Left kidney (tissue), 2 donors: ENCODE measurements around the gene CDH18. TPM values are rescaled to one million over a fixed set of nuclear protein-coding genes. Genes with fewer than 3 reads are reported as not detected.

Source experiments
- DNase-seq: peaks from one replicate; pipeline ENCODE4 v3.0.0-alpha.2; 2013
- polyA plus RNA-seq: library from polyadenylated mRNA; unstranded; fragments of 120-200 nt; gene quantifications from one replicate; pipeline ENCODE4 v1.2.1, GENCODE V29; 2013; ENCODE audit not compliant: insufficient read length

CDH18 gene
- polyA plus RNA-seq, 1 donor = 2.0 TPM

DNA sequence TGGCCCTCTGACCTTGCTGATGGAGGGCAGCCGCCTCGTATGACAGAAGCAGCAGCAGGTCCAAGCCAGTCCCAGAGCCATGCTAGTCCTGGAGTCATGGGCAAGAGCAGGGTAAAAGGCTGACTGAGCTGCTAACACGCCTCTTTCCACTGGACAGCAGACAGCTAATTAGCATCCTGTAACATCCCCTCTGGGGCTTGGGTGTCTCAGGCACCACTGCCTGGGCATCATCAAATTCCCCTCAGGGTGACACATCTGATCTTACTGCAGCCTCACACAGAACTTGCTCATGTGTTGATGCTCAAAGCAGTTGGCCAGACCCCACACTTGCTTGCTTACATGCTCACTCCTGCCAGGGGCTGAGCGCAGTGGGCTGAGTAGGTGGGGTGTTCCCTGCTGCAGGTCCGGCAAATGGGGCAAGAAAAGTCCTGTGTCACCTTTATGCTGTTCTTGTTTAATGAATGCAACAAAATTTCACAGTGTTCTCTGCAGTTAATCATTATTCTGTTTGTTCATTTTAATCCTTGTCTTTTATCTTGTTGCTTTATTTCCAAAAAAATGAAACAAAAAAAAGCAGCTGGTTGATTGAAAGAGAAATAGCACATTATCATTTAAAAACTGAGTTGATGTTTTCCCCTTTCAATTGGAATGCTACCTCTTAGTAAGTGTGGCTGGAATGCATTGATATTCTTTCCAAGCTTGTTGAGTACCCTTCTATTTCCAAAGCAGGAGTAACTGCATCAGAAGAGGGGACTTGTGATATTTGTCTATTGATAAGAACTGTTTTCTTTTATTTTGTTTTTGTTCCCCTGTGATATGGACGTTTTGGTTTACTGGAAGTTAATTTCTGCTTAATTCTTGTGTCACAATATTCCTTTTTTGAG lies 254.1 kb downstream of the CDH18 start:
- DNase-seq = no peak

- DNase-seq = no peak
Observed at GRCh38 chr5:19728571-19728970, 259.4 kb downstream of the CDH18 start.

DNA sequence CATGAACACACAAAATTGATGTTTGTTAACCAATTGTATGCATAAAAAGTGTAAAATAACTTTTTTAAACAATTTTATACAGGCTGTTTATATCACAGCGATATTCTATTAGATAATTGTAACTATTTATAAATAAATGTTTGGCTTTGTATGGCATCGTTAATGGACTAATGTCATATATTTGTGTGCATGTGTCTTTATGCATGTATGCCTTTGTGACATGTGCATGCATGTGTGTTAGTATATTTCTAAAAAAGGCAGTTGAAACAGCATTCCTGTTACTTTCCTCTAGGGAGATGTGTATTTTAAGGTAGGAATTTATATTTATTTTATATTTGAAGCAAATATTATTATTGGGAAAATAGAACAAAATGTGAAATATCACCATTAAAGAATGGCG lies 268.9 kb downstream of the CDH18 start:
- DNase-seq = no peak

- no peak for DNase-seq
Observed at GRCh38 chr5:19713740-19714139, 274.3 kb downstream of the CDH18 start.

DNA sequence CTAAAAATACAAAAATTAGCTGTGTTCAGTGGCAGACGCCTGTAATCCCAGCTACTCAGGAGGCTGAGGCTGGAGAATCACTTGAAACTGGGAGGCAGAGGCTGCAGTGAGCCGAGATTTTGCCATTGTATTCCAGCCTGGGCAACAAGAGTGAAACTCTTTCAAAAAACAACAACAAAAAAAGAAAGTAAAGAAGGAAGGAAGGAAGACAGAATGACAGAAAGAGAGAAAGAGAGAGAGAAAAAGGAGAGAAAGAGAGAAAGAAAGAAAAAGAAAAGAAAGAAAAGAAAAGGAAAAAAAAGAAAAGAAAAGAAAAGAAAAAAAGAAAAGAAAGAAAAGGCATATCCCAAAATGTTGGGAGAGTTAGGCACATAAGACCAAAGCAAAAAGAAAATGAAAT lies 278.6 kb downstream of the CDH18 start:
- DNase-seq = no peak

GRCh38 chr5:19706776-19707175 lies 281.2 kb downstream of the CDH18 start:
- no peak for DNase-seq

DNA sequence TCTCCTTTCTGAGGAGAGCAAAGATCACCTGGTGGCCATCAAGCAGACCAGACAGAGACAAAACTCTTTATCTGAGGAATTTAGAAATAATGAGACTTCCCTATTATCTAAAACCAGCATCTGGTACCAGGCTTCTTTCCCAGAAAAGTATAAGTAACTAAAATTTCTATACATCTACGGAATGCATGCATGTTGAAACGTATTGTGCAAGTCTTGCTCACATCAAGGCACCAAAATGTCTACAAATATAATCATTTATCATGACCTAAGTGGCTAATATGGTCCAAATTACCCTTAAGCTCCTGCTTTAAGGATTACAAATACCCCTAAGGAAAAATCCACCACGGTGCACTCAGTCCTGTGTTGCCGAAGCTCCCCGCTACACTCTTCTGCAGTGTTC lies 286.3 kb downstream of the CDH18 start:
- DNase-seq = no peak

- DNase-seq = no peak
Observed at GRCh38 chr5:19694949-19695611, 292.9 kb downstream of the CDH18 start.

GRCh38 chr5:19690978-19691377 lies 297.0 kb downstream of the CDH18 start:
- no peak for DNase-seq

DNA sequence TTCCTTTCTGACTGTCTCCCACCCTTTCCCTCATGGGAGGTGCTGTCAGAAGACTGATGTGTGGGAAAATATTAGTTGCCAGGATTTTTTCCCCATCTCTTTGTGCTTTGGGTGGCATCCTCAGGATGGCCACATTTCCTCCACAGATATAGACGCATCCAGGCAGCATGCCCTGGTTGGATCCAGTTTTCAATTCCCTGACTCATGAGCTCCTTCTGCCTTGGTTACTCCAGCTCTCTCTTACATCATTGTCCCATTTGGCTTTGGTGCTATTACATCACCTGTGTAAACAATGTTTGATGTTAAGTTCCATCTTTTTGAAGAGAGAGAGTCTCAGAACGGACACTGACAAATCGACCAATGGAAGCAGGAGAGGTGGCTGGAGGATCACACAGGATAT lies 302.5 kb downstream of the CDH18 start:
- DNase-seq = no peak

GRCh38 chr5:19676895-19677294 lies 311.1 kb downstream of the CDH18 start:
- no peak for DNase-seq

GRCh38 chr5:19660679-19661078 lies 327.3 kb downstream of the CDH18 start:
- no peak for DNase-seq

DNA sequence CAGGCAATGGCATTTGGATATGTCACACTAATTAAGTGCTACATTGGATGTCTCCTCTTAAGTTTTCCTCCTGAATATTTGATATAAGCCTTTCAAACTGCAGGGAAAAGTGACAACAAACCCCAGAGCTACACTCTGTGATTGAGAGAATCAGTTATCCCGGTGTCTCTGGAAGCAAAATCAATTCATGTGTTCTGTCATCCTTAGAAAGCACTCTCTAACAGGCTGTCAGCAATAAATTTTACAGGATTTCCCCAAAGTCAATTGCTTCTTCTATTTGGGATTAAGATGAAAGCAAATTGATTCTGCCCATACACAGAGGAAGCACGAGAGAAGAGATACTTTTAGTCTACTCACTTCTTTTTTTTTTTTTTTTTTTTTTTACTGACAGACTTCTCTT lies 332.4 kb downstream of the CDH18 start:
- DNase-seq = no peak

DNA sequence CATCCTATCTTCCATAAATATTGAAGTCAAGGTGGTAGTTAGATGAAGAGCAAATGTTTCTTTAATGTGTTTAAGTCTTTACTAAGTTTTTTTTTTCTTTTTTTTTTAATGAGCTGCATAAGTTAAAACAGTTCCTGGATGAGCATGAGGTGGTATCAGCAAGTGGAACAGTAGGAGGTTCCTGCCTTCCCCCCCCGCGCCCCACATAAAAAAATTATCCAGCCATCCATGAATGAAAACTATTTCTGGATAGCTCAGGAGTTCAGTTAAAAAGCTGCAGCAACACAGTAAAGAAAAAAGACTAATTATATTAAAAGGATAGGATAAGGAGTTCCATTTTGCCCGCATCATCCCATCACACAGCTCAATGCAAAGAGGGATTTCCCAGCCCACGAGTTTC lies 349.5 kb downstream of the CDH18 start:
- no peak for DNase-seq

- no peak for DNase-seq
Observed at GRCh38 chr5:19630876-19631275, 357.1 kb downstream of the CDH18 start.

- no peak for DNase-seq
Observed at GRCh38 chr5:19626211-19626610, 361.8 kb downstream of the CDH18 start.

DNA sequence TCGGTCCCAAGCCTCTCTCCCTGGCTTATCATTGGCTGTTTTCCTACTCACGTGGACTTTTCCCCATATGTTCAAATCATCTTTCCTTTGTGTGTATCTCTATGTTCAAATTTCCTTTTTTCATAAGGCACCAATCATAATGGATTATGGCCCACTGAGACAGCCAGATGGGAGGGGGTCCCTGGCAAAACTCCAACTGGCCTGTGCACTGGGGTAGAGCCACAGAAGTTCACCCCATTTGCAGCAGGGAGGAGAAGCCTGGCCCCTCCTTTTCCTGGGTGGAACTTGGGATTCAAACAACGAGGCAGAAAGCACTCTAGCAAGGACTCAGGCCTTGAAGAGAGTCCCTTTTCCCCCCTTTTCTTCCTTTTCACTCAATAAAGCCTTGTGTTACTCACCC lies 362.4 kb downstream of the CDH18 start:
- DNase-seq = no peak

DNA sequence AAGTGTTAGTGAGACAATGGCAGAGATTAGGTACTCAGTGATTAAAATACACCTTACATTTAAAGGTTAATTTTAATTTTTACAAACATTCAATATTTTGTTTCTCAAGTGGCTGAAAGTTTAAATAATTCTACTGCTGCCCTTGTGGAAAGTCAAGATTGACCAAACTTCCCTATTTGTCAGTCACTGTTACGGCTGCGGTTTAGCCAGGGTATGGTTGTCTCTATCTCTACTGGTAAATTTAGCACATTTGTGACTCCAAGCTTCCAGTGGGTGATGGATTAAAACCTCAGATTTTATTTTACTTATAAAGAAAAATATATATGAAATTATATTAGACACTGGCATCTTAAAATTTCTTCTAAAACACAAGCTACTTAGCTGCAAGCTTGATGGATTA lies 368.4 kb downstream of the CDH18 start:
- DNase-seq = no peak

DNA sequence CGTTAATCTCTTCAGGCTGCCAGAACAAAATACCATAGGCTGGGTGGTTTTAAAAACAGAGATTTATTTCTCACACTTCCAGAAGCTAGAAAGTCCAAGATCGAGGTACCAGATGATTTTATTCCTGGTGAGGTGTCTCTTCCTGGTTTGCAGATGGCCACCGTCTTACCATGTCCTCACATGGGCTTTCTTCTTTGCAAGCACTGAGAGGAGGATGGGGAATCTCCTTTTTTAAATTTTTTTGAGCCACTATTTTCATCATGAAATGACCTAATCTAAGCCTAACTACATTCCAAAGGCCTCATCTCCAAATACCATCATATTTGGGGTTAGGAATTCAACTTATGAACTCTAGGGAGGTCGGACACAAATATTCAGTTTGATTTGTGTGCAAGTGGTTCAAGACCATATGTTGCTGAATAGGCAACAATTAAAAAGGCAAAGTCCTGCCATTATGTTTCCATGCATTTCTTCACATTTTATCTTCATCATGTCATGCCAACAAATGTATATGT lies 371.2 kb downstream of the CDH18 start:
- DNase-seq = no peak

DNA sequence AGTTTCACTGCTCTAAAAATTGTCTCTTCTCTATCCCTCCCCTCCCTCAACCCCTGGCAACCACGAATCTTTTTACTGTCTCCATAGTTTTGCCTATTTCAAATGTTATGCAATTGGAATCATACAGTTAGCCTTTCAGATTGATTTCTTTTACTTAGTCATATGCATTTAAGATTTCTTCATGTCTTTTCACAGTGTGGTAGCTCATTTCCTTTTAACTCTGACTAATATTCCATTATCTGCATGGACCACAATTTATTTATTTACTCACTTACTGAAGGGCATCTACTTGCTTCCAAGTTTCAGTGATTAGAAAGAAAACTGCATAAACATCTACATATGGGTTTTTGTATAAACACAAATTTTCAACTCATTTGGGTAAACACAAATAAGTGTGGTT lies 372.3 kb downstream of the CDH18 start:
- no peak for DNase-seq

DNA sequence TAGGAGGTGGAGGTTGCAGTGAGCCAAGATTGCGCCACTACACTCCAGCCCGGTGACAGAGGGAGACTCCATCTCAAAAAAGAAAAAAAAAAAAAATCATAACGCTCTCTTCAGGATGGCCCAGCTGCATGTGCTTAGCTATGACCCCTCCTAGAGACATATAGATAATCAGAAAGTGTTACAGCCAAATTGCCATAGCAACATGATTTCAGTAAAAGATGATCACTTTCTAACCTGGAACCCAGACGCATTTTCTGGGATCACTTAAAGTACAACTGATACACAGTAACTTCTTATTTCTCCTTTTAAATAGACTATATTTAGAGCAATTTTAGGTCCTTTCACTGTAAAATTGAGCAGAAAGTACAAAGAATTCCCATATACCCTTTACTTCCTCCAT lies 372.9 kb downstream of the CDH18 start:
- DNase-seq = no peak

DNA sequence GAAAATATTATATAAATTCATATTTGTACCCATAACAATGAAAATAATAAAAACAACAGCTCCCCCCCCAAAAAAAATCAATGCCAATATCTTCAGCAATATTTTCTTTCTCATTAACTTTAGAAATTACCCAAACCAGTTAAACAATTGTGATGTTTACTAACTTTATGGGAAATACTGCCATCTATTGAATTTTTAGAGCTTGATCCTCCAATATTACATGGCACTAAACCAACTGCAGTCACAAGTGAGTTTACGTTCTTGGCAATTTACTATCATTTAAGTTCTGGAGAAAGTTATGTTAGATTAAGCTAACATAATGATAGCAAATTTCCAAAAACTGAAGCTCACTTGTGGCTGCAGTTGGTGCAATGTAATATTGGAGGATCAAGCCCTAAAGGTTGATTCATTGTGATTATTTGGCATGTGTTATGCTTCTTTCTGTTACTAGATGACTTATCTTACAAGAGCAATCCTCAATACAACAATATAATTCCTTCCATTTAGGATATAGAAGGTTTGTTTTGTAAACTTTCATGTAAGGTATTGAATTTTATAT lies 379.5 kb downstream of the CDH18 start:
- DNase-seq = peak; percentile 3

DNA sequence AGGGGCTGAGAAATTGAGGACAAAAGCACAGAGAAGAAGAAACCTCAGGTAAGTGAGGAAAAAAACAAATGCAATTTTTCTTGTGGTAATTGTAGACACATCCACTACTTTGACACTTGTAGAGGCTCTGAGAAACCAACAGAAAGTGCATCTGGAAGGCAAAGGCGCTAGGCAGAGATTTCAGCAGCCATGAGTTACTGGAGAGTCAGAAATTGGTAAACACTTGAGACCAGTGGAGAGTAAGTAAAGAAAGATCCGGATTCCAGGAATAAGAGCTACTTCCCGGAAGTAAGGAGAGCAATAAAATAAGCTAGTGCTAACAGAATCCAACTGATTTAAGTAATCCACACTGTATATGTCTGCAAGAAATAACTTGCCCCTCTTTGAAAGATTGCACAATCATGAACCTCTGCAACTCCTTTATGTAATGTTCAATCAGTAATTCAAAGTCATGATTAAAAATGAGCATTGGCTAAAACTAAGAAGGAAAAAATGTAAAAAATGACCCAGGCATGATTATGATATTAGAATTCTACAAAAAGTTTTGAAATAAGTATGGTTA lies 382.1 kb downstream of the CDH18 start:
- DNase-seq = no peak
